Anterior cingulate cortex (tissue), 58 donors: Measurements from ENCODE around the gene IVL.

Source experiments
- DNase-seq, 58 donors: peaks; one replicate each; lab custom pipeline; 2025; lab: John Stamatoyannopoulos, UW

Gene IVL

DNA sequence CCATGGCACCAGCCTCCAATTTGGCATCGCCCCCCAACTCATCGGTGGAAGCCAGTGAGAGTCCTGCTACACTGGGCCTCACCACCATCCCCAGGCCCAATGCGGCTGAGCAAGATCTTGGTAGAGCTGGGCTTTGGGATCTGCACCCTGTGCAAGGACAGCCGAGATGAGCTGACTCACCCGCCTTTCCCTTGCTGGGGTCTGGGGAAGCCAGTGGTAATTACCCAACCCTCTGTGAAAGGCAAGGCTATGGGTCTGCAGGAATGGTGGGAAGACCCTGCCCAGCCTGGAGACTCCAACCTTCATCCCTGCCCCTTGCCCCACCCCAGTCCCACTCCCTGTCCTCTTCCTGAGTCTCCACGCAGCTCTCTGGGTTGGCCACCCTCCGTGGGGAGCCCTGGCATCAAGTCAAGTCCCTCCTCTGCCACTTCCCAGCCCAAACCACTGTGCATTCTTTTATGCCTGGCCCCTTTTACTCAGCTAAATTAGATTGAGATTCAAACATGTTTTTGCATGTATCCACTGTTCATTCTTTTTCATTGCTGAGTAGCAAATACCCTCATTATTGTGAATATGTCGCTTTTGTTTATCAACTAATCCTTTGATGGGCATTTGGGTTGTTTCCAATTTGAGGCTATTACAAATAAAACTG, 21.5 kb upstream of the IVL start:
- no peak for DNase-seq

DNA sequence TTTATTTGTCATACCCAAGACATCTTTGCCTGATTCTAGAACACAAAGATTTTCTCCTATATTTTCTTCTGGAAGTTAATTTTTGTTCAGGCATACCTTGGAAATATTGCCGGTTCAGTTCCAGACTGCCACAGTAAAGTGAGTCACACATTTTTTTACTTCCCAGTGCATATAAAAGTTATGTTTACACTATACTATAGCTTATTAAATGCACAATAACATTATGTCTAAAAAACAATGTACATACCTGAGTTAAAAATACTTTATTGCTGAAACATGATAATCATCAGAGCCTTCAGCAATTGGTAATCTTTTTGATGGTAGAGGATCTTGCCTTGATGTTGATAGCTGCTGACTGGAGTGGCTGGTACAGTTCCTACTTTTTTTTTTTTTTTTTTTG, 20.2 kb upstream of the IVL start:
- no peak for DNase-seq

- no peak for DNase-seq
These were observed 9.3 kb upstream of the IVL start for GRCh38 chr1:152899027-152899426.

DNA sequence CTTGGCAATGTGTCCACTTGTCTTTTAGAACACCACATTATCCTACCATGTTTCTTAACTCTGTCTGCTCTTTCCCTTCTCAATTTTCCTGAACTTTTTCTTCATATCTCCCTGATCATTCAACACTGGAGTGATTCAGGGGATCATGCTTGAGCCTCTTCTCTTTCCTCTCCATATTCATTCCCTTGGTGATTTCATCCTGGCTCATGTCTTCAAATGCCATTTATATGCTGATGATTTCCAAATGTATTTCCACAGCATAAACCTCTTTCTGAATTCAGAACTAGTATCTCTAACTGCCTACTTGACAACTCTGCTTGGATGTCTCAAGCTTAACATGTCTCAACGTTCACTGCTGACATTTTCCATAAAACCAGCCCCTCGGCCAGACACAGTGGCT, 8.5 kb upstream of the IVL start:
- no peak for DNase-seq

- DNase-seq = no peak
These were observed 6.7 kb upstream of the IVL start for GRCh38 chr1:152901631-152902030.

DNA sequence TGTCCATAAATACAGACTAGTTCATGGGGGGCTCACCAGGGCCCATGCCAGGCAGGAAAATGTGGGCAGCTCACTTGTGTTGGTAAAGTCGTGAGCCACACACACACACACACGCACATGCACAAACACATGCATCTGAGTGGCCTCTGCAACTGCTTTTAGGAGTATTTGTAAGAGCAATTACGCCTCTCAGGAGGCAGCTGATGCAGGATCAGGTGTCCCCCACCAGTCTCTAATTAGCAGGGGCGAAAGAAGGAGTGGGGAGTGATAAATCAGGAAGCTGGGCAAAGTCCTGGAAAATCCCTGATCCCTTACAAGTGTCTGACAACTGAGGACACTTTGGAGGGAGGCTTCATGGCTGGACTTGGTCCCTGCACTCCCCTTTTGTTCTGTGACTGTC, 5.7 kb upstream of the IVL start:
- DNase-seq = no peak

GRCh38 chr1:152904688-152905440, 3.5 kb upstream of the IVL start:
- DNase-seq = no peak

DNA sequence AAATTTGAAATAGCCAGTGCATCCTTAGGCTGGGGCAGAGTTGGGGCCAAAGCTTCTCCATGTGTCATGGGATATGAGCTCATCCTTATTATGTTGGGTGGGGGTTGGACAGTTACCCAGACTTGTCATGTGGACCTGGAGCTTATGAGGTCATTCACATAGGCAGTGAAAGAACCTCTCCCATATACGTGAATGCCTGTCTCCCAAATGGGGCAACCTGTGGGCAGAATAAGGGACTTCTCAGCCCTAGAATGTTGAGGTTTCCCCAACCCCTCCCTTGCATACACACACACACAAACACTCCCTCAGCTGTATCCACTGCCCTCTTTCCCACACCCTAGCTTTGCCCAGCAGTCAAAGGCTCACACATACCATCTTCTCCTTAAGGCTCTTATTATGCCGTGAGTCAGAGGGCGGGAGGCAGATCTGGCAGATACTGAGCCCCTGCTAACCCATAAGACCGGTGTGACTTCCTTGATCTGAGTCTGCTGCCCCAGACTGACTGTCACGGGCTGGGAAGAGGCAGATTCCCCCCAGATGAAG, 2.3 kb upstream of the IVL start:
- no peak for DNase-seq

DNA sequence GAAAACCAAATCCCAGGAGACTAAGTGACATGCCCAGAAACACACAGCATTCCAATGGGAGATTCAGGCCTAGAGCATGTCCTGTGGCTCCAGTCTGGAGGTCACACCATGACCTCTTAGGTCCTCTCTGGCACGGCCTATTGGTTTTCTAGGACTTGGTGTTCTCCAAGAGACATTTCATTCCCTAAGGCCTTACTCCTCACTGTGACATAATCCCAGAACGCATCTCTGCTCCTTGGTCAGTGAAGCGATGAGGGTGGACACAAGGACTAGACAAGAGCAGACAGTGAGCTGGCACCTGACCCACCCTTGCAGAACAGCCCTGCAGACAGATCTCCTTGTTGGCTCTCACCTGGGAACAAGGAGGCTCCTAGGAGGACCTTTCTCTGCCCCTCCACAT, 860 bp downstream of the IVL start:
- no peak for DNase-seq

DNA sequence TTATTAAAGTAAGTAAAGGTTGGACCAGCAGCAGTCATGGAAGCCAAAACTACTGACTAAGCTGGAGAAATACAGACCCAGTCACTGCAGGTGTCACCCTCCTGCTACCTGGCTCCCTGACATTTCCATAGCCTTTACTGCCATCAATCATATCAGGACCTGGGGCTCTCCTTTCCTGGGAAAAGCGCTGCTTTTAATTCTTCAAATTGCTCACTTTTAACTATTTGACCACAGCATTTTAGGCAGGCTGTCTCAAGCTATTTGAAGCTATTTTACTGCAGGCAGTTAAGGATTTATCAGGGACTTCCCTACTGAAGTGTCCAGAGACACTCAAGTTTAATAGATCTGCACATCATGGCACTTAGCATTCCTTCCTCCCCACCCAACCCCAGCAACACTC, 4.1 kb downstream of the IVL start:
- DNase-seq = no peak

GRCh38 chr1:152912900-152913299, 4.6 kb downstream of the IVL start:
- DNase-seq = no peak

GRCh38 chr1:152917794-152918193, 9.4 kb downstream of the IVL start:
- DNase-seq = peak in 5 of 58 donors; percentile 1 to 21 (median 3)

DNA sequence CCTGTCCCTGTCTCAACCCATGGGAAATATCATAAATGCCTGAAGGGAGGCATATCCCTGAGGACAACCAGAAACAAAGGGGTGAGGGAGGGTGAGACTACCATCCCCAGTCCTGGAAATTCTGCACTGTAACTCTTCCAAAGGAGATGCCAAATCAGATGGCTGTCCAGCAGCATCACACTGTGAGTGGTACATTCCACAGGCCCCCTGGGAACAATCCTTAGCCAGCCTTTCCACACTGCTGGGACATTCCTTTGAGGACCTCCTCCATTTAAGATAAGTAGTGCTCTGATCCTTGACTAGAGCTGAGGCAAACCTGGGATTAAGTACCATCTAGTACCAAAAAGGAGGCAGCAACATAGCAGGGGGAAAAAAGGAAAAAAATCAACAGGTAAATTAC, 10.7 kb downstream of the IVL start:
- DNase-seq = no peak

- DNase-seq = no peak
These were observed 15.8 kb downstream of the IVL start for GRCh38 chr1:152924191-152924590.

DNA sequence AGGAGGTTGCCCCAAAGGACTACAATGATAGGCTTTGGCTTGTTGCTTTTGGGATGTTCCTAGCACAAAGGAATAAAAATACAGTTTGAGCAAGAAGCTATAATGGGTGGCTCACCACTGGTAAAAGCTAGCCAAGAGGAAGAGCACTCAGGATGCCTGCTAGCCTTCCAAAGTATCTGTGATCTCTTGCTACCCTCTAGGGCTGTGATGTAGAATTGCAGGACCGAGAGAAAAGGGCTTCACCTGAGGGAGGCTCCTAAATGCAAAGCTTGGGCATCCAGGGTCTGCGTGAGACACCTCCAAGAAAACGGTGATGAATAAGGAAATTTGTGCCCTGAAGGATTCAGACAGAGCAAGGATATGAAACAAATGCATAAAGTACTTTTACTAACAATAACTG, 17.7 kb downstream of the IVL start:
- DNase-seq = no peak

DNA sequence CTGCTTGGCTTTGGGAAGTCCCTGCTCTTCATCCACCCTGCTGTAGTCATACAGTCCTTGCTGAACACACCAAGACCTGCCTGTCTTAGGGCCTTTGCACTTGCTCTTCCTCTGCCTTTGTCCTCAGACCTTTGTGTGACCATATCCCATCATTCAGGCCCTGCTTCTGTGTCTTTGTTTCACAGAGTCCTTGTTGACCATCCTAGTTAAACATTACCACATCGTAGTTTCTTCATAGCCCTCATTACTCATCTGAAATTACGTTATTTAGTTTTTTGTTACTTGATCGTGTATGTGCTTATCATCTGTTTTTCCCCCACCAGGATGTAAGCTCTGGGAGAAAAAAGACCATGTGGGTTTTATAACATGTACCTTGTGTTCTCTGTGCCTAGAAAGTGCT, 20.3 kb downstream of the IVL start:
- no peak for DNase-seq

DNA sequence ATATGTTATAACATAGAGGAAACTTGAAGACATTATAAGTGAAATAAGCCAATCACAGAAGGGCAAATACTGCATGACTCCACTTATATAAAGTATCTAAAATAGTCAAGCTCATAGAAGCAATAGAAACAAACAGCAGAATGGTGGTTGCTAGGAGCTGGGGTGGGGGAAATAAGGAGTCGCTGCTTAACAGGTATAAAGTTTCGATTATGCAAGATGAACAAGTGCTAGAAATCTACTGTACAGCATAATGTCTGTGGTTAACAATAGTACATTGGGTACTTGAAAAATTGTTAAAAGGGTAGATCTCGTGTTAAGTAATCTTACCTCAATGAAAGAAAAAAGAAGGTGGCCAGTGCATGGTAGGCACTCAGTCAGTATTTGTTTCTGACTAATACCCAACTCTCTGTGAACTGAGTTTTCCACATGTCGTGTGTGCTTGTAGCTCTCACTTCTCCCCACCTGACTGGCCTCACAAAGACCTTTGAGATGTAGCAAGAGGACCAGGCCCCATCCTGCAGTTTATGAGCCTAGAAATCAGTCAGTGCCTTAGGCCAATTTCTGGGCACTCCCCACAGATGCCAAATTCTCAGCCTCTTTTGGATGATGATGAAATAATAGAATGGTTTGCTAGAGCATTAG, 23.9 kb downstream of the IVL start:
- DNase-seq = no peak

- no peak for DNase-seq
These were observed 24.9 kb downstream of the IVL start for GRCh38 chr1:152933196-152933595.

DNA sequence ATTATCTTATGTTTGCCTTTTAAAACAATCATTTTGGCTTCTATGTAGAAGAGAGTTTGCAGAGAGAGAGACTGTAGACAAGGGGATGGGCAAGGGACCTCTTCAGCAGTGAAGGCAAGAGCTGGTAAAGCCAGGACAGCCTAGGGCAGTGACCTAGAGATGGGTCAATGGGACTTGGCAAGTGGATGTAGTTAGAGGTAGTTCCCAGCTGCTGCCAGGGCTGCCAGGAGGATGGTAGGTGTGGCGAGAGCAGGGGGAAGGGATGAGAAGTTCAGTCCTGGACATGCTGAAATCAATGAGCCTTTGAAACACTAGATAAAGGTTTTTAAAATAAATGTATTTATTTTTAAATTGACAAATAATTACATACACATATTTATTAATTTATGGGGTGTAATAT, 32.3 kb downstream of the IVL start:
- no peak for DNase-seq

GRCh38 chr1:152941037-152941711, 32.8 kb downstream of the IVL start:
- DNase-seq = no peak

DNA sequence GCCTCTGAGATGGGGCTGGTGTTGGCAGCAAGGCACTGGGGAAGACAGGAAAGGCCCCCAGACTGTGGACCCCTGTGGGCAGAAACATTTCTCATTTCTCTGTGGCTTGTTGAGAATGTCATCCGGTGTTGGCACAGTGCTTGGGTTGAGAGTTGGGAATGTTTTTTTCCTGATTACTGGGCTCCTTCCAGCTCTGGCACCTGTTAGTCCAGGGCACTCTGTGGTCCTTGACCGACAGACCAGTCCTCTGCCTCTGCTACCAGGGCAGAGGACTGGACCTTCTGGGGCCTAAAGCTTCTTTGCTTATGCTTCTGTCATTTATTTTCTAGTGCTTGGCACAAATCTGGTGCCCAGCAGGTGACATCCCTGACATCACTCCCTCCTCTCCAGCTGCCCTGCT, 33.8 kb downstream of the IVL start:
- DNase-seq = no peak
